Right renal cortex interstitium (tissue), 3 donors: ENCODE results near the gene ATP9A. TPM values are rescaled to one million over a fixed set of nuclear protein-coding genes. Genes with fewer than 3 reads are reported as not detected.
"Not testable (repeated sequence)": the region's sequence is repeated elsewhere in the genome, so short reads cannot be mapped to it uniquely, and the experiment has no call there.

ENCODE experiments used
- DNase-seq, 3 donors: peaks; one replicate each; pipeline ENCODE4 v3.0.0-alpha.2; 2013; ENCODE audit warnings: low read depth in 3 of 3, low spot score in 2 of 3
- polyA plus RNA-seq, 3 donors: library from polyadenylated mRNA; unstranded; fragments of 120-200 nt; gene quantifications; one replicate each; pipeline ENCODE4 v1.2.1, GENCODE V29; 2013; ENCODE audit not compliant: insufficient read length in 3 of 3

The ATP9A gene
- polyA plus RNA-seq, 3 donors: 58.7 to 62.6 (median 61.4) TPM

DNA sequence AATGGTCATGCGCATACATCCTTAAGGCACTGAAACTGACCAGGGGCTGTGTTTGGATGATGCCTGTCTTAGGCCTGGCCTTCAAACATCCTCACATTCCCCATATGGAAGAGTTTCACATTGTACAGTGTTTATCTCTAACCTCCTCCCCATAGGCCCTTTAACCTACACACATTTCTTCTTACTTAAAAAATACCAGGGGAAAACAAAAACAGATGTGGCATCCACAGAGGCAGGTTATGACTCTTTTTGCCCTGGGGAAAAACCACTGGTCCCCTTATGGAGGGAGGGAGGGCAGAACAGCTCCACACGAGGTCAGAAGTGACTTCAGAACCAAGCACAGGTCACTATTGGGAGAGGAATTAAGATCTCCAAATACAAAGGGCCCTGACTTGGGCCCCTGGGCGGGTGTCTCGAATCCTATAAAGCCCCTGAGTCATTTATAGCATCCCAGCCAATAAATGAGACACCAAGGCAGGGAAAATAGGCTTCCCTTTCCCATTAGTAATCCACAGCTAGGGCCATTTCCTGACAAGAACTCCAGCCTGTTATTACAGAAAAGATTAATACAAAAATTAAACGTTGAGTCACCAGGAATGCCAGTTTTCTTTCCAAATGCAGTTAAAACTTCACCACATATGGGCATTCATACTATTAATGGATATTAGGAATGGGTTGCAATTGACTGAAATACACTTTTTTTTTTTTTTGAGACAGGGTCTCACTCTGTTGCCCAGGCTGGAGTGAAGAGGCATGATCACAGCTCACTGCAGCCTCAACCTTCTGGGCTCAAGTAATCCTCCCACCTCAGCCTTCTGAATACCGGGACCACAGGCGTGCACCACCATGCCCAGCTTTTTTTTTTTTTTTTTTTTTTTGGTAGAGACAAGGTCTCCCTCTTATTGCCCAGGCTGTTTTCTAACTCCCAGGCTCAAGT is 107.2 kb downstream of the ATP9A start:
- no peak for DNase-seq

GRCh38 chr20:51659491-51660050 is 108.6 kb downstream of the ATP9A start:
- DNase-seq: no peak

DNA sequence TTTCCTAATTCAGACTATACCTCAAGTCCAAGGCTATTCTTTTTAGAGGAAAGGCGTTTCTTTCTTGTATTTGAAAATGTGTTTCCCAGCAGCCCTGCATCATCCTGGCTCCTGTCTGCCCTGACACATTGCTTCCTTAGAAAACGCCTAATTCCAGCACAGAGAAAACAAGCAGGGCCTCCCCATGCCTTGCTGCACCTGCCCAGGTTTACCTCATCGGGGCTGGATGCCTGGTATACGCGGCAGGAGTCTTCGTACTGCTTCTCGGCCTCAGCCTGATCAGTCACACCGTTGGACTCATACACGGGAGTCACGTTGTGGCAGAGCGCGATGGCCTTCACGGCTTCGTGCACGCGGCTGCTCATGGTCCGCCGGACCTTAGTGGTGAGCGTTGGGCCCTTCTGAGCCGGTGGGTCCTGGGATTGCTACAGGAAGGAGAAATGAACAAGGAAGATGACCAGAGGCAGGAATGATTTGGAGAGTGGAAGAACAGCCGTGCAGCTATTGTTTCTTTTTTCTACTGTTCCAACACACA is 111.4 kb downstream of the ATP9A start:
- DNase-seq: no peak

DNA sequence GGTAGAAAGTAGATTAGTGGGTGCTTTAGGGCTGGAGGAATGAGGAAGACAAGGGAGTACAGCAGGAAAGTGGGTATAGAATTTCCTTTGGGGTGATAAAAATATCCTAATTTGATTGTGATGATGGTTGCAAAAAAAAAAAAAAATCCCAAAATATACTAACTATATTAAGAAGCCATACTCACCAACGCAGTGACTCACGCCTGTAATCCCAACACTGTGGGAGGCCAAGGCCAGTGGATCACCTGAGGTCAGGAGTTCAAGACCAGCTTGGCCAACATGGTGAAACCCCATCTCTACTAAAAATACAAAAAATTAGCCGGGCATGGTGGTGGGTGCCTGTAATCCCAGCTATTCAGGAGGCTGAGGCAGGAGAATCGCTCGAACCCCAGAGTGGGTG is 112.1 kb downstream of the ATP9A start:
- DNase-seq: not testable (repeated sequence)

DNA sequence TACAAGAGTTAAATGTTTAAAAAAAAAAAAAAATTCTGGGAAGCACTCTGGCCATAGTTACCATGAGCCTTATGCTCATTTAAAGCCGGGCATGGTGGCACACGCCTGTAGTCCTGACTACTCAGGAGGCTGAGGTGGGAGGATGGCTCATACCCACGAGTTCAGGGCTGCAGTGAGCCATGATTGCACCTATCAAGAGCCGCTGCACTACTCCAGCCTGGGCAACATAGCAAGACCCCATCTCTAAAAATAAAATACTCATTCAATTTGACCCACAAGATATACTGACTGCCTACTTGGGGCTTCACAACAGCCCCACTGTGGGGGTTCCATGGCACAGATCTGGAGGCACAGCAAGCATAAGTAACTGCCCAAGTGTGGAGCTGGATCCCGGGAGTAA is 113.7 kb downstream of the ATP9A start:
- DNase-seq: no peak

DNA sequence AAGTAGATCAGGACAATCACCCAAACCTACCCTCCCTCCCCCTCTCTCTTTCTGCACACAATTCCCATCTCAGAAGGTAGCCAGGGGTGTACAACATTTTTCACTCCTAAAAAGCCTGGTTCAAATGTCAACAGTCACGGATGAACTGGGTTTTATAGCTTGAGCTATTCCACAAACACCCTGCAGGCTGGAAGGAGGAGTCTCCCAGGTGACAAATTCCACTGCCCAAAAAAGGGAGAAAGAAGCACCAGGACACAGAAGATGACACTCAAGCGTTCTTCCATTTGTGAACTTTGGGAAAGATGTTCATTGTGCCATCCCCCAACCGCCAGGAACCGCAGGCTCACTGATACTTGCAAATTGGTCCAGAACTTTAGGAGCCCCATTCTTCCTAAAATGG is 114.1 kb downstream of the ATP9A start:
- DNase-seq: no peak

DNA sequence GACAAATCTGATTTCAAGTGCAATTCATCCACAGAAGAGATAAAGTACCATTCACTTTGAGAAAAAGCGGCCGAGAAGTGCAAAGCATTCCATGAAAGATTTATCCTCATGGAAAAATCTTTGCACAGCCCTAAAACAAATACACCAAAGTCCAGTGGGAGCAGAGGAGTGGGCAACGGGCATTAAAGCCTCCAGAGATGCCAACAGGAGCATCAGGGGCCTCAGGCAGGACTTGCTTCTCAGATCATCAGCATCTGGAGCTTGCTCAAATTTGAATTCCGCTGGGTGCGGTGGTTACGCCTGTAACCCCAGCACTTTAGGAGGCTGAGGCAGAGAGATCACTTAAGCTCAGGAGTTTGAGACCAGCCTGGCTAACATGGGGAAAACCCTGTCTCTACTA is 115.0 kb downstream of the ATP9A start:
- DNase-seq: no peak

- no peak for DNase-seq
These were observed 116.2 kb downstream of the ATP9A start for GRCh38 chr20:51651921-51652549.

GRCh38 chr20:51650685-51651134 is 117.5 kb downstream of the ATP9A start:
- DNase-seq: no peak

GRCh38 chr20:51648571-51648947 is 119.6 kb downstream of the ATP9A start:
- DNase-seq: no peak

- DNase-seq: no peak
These were observed 120.3 kb downstream of the ATP9A start for GRCh38 chr20:51647674-51648570.

DNA sequence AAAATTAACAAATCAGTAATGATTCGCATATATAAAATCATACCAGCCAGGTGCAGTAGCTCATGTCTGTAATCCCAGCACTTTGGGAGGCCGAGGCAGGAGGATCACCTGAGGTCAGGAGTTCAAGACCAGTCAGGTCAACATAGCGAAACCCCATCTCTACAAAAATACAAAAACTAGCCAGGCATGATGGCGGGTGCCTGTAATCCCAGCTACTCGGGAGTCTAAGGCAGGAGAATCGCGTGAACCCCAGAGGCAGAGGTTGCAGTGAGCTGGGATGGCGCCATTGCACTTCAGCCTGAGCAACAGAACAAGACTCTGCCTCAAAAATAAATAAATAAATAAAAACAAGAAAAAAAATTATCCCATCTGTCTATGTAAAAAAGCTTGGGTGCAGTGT is 124.4 kb downstream of the ATP9A start:
- DNase-seq: not testable (repeated sequence)

GRCh38 chr20:51643390-51643789 is 124.8 kb downstream of the ATP9A start:
- DNase-seq: no peak

DNA sequence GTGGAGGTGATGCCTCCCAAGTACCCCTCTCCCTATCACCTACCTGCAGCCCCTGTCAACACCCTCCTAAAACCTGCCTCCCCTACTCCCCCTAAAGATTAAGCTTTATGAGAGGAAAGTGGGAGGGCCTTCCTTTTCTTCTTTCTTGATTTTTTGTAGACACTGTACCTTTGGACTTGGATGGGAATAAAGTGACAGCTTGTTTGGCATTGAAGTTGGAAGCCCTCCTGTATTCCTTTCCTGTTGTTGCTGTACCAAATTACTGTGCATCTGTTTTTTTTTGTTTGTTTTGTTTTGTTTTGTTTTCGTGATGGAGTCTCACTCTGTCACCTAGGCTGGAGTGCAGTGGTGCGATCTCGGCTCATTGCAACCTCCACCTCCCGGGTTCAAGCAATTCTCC is 126.3 kb downstream of the ATP9A start:
- no peak for DNase-seq

GRCh38 chr20:51640743-51641142 is 127.4 kb downstream of the ATP9A start:
- DNase-seq: no peak

- DNase-seq: no peak
These were observed 128.9 kb downstream of the ATP9A start for GRCh38 chr20:51639206-51639832.

- DNase-seq: no peak
These were observed 130.9 kb downstream of the ATP9A start for GRCh38 chr20:51637241-51637640.

GRCh38 chr20:51636123-51636522 is 132.1 kb downstream of the ATP9A start:
- no peak for DNase-seq

DNA sequence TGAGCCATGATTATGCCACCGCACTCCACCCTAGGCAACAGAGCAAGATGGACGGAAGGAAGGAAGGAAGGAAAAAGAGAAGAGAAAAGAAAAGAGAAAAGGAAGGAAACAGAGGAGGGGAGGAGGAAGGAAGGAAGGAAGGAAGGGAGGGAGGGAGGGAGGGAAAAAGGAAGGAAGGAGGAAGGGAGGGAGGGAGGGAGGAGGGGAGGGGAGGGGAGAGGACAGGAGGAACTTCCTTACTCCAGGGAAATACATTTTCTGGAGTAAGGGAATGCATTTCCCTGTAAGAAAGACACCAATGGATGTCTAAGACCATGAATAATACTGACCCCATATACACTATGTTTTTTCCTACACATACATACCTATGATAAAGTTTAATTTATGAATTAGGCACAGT is 132.5 kb downstream of the ATP9A start:
- DNase-seq: no peak

- DNase-seq: no peak
These were observed 133.3 kb downstream of the ATP9A start for GRCh38 chr20:51634877-51635276.
